ENCODE data around the gene KRTAP17-1. TPM values are rescaled to one million over a fixed set of nuclear protein-coding genes. Genes with fewer than 3 reads are reported as not detected.

Gene KRTAP17-1
- total RNA-seq, 1 donor, result not detected

- no peak for DNase-seq (ENCODE audit: insufficient read length, low spot score, missing footprints)
- H4K20me1 ChIP-seq (ENCODE audit: insufficient read depth, low read length), result no peaks in the 10 kb centered on the region
- H3K4me3 ChIP-seq (ENCODE audit: insufficient read depth, low read length), result no peak overlapping the region
- no peaks in the 10 kb centered on the region for H3K27me3 ChIP-seq (ENCODE audit: insufficient read depth, low read length)
- H3K4me1 ChIP-seq (ENCODE audit: insufficient read depth, low read length), result no peaks in the 10 kb centered on the region
- no peaks in the 10 kb centered on the region for H3K36me3 ChIP-seq (ENCODE audit: insufficient read depth, low read length)
- TF ChIP-seq CTCF (IDR thresholded peaks at IDR 0.05; ENCODE audit: extremely low read depth, low read depth, low read length), result no peak
- no peaks in the 10 kb centered on the region for H3K79me2 ChIP-seq (ENCODE audit: insufficient read depth, low read length)
- H3K4me2 ChIP-seq (ENCODE audit: insufficient read depth, low read length), result no peak overlapping the region
- no peak overlapping the region for H2AFZ ChIP-seq (ENCODE audit: low read length)
- H3K27ac ChIP-seq (ENCODE audit: low read depth, low read length), result no peak overlapping the region
- H3K9me3 ChIP-seq (ENCODE audit: low read depth, low read length), result no peaks in the 10 kb centered on the region
These were observed 10.9 kb upstream of the KRTAP17-1 start for GRCh38 chr17:41326173-41327145.

- Histone ChIP-seq H4K20me1 (ENCODE audit: insufficient read depth, low read length) (no peaks in the 10 kb centered on the region), H3K4me2 (ENCODE audit: insufficient read depth, low read length) (no peak overlapping the region), H3K27ac (ENCODE audit: low read depth, low read length) (no peak overlapping the region), H2AFZ (ENCODE audit: low read length) (no peak overlapping the region), H3K27me3 (ENCODE audit: insufficient read depth, low read length) (no peaks in the 10 kb centered on the region), H3K4me1 (ENCODE audit: insufficient read depth, low read length) (no peaks in the 10 kb centered on the region), H3K36me3 (ENCODE audit: insufficient read depth, low read length) (no peaks in the 10 kb centered on the region), H3K79me2 (ENCODE audit: insufficient read depth, low read length) (no peaks in the 10 kb centered on the region), H3K4me3 (ENCODE audit: insufficient read depth, low read length) (no peak overlapping the region), H3K9me3 (ENCODE audit: low read depth, low read length) (no peaks in the 10 kb centered on the region)
- DNase-seq (ENCODE audit: insufficient read length, low spot score, missing footprints), result no peak
- no peak for TF ChIP-seq CTCF (IDR thresholded peaks at IDR 0.05; ENCODE audit: extremely low read depth, low read depth, low read length)
These were observed 10.1 kb upstream of the KRTAP17-1 start for GRCh38 chr17:41325611-41326010.

- Histone ChIP-seq H3K9me3 (ENCODE audit: low read depth, low read length) (no peaks in the 10 kb centered on the region), H3K4me2 (ENCODE audit: insufficient read depth, low read length) (no peak overlapping the region), H3K36me3 (ENCODE audit: insufficient read depth, low read length) (no peaks in the 10 kb centered on the region), H3K27me3 (ENCODE audit: insufficient read depth, low read length) (no peaks in the 10 kb centered on the region), H3K27ac (ENCODE audit: low read depth, low read length) (no peak overlapping the region), H3K4me1 (ENCODE audit: insufficient read depth, low read length) (no peaks in the 10 kb centered on the region), H3K79me2 (ENCODE audit: insufficient read depth, low read length) (no peaks in the 10 kb centered on the region), H4K20me1 (ENCODE audit: insufficient read depth, low read length) (no peaks in the 10 kb centered on the region), H2AFZ (ENCODE audit: low read length) (no peak overlapping the region), H3K4me3 (ENCODE audit: insufficient read depth, low read length) (no peak overlapping the region)
- no peak for DNase-seq (ENCODE audit: insufficient read length, low spot score, missing footprints)
- TF ChIP-seq CTCF (IDR thresholded peaks at IDR 0.05; ENCODE audit: extremely low read depth, low read depth, low read length), result no peak
These were observed 9.6 kb upstream of the KRTAP17-1 start for GRCh38 chr17:41325126-41325525.
